OCI-LY1 (cell line): ENCODE data around the gene CD209.

Source experiments
- H2AFZ ChIP-seq: fragments of 200-600 bp; sonication (generic), shearing (Covaris generic); 2 replicates; pipeline ENCODE4 v1.6.0; 2014; ENCODE audit warnings: antibody characterized with exemption, mild to moderate bottlenecking, low read length
- H3F3A ChIP-seq: fragments of 200-600 bp; sonication (generic), shearing (Covaris generic); 2 replicates; pipeline ENCODE4 v1.6.0; 2014; ENCODE audit warnings: mild to moderate bottlenecking, antibody characterized with exemption, low read length, moderate library complexity; ENCODE audit not compliant: insufficient read depth
- H3K27ac ChIP-seq: fragments of 200-600 bp; sonication (generic); 2 replicates; pipeline ENCODE4 v1.5.1; 2014; ENCODE audit warnings: low read length, mixed run types, mild to moderate bottlenecking, low read depth; ENCODE audit not compliant: poor library complexity, severe bottlenecking
- H3K27me3 ChIP-seq: fragments of 200-600 bp; sonication (generic); 2 replicates; pipeline ENCODE4 v1.6.0; 2014; ENCODE audit warnings: antibody characterized with exemption, mild to moderate bottlenecking, low read length, moderate library complexity; ENCODE audit not compliant: insufficient read depth
- H3K36me3 ChIP-seq: fragments of 200-600 bp; sonication (generic); 2 replicates; pipeline ENCODE4 v1.6.1; 2014; ENCODE audit warnings: mild to moderate bottlenecking, antibody characterized with exemption, low read length, moderate library complexity, mixed read lengths; ENCODE audit not compliant: insufficient read depth
- H3K4me1 ChIP-seq: fragments of 200-600 bp; sonication (generic); 2 replicates; pipeline ENCODE4 v1.5.1; 2014; ENCODE audit warnings: mild to moderate bottlenecking, low read length, moderate library complexity; ENCODE audit not compliant: insufficient read depth, severe bottlenecking
- H3K4me2 ChIP-seq: fragments of 200-600 bp; sonication (generic), shearing (Covaris generic); 2 replicates; pipeline ENCODE4 v1.6.1; 2014; ENCODE audit warnings: low read length
- H3K4me3 ChIP-seq: fragments of 200-600 bp; sonication (generic); 2 replicates; pipeline ENCODE4 v1.5.1; 2014; ENCODE audit warnings: low read length, low read depth, mild to moderate bottlenecking, mixed read lengths; ENCODE audit not compliant: poor library complexity, severe bottlenecking
- H3K79me2 ChIP-seq: fragments of 200-600 bp; shearing (Covaris generic); 2 replicates; pipeline ENCODE4 v1.6.1; 2016; ENCODE audit warnings: mixed run types, low read length, mixed read lengths; ENCODE audit not compliant: insufficient read depth
- H3K9ac ChIP-seq: fragments of 200-600 bp; sonication (generic), shearing (Covaris generic); 2 replicates; pipeline ENCODE4 v1.6.1; 2014; ENCODE audit warnings: mild to moderate bottlenecking, low read length, mixed read lengths
- H3K9me2 ChIP-seq: fragments of 200-600 bp; sonication (generic), shearing (Covaris generic); 2 replicates; pipeline ENCODE4 v1.6.1; 2014; ENCODE audit warnings: low read depth, mild to moderate bottlenecking, low read length, mixed read lengths
- H3K9me3 ChIP-seq: fragments of 200-600 bp; shearing (Covaris generic); 2 replicates; pipeline ENCODE4 v1.6.1; 2014; ENCODE audit warnings: low read length, mixed read lengths
- H4K20me1 ChIP-seq: fragments of 200-600 bp; sonication (generic), shearing (Covaris generic); 2 replicates; pipeline ENCODE4 v1.6.0; 2016; ENCODE audit warnings: mild to moderate bottlenecking, low read length; ENCODE audit not compliant: insufficient read depth
- EZH2 ChIP-seq: fragments of 200-600 bp; sonication (generic), shearing (Covaris generic); IDR thresholded peaks from 2 replicates; pipeline ENCODE4 v1.8.0; 2017; ENCODE audit warnings: borderline replicate concordance, mixed run types, mild to moderate bottlenecking, antibody characterized with exemption, low read length, moderate library complexity, mixed read lengths
- TF ChIP-seq, protein P1 (sequence below): fragments of 200-600 bp; sonication (generic), shearing (Covaris generic); IDR thresholded peaks from 2 replicates; pipeline ENCODE4 v1.5.1; 2017; ENCODE audit warnings: mild to moderate bottlenecking, antibody characterized with exemption, low read length, moderate library complexity, mixed read lengths

CD209 gene

DNA sequence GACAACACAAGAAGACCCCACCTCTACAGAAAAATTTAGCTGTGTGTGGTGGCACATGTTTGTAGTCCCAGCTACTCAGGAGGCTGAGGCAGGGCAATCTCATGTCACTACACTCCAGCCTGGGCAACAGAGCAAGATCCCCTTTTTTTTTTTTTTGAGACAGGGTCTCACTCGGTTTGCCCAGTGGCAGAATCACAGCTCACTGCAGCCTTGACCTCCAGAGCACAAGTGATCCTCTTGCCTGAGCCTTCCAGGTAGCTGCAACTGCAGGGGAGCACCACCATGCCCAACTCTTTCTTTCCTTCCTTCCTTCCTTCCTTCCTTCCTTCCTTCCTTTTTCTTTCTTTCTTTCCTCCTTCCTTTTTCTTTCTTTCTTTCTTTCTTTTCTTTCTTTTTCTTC lies 11.2 kb downstream of the CD209 start:
- H3K4me2 ChIP-seq, result no peak overlapping the region
- no peaks in the 10 kb centered on the region for H3F3A ChIP-seq
- H3K4me1 ChIP-seq, result no peaks in the 10 kb centered on the region
- no peak overlapping the region for H2AFZ ChIP-seq
- H3K27me3 ChIP-seq, result 0 out of 2 replicates have a peak, but pooled peaks cover 8% of the 10 kb centered on the region
- H3K9me3 ChIP-seq, result no peaks in the 10 kb centered on the region
- H3K36me3 ChIP-seq, result no peaks in the 10 kb centered on the region
- TF ChIP-seq, protein P1, sequence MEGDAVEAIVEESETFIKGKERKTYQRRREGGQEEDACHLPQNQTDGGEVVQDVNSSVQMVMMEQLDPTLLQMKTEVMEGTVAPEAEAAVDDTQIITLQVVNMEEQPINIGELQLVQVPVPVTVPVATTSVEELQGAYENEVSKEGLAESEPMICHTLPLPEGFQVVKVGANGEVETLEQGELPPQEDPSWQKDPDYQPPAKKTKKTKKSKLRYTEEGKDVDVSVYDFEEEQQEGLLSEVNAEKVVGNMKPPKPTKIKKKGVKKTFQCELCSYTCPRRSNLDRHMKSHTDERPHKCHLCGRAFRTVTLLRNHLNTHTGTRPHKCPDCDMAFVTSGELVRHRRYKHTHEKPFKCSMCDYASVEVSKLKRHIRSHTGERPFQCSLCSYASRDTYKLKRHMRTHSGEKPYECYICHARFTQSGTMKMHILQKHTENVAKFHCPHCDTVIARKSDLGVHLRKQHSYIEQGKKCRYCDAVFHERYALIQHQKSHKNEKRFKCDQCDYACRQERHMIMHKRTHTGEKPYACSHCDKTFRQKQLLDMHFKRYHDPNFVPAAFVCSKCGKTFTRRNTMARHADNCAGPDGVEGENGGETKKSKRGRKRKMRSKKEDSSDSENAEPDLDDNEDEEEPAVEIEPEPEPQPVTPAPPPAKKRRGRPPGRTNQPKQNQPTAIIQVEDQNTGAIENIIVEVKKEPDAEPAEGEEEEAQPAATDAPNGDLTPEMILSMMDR, result no peak
- TF ChIP-seq EZH2, result no peak
- no peak overlapping the region for H3K9ac ChIP-seq
- H4K20me1 ChIP-seq, result no peaks in the 10 kb centered on the region
- H3K79me2 ChIP-seq, result no peaks in the 10 kb centered on the region
- H3K27ac ChIP-seq, result no peak overlapping the region
- H3K4me3 ChIP-seq, result no peak overlapping the region
- H3K9me2 ChIP-seq, result no peaks in the 10 kb centered on the region

DNA sequence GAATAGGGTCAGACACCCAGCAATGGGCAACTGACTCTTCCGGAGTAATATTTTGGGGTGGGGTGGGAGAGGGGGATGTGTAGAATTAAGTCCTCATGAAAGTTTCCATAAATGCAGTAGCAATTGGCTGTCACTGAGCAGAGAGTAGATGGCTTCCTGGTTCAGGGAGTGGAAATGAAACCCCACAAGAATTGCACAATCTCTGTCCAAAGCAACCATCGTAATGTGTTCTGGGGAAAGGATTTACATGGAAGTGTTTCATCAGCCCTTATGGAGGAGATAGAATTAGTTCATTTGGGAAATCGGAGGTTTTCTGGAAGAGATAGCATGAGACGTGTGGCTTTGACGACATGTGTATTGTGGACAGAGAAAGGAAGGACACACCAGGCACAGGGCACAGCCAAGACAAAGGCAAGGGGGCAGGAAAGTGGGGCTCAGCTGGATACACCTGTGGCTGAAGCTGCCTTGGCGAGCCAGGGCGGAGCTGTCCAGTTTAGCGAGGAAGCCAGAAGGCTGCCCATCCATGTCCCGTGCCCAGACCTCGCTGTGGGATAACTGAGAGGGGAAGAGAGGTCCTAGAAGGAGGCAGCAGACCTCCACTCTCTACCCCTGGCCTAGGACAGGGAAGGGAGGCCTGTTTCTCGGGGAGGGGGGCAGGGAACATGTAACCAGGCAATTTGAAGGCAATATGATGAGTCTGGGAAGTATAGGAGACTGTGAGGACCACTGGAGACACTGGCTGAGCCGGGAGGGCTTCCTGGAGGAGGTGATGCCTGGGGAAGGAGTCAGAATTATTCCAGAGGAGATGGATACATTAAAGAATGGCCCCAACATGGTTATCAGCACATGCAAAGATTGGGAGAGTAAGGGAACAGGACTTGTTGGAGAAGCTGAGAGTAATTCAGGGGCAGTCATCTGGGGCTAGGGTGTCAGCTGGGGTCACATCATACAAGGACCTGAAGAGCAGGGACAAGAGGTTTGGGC lies 12.8 kb downstream of the CD209 start:
- Histone ChIP-seq H3K9ac (no peak overlapping the region), H3K36me3 (no peaks in the 10 kb centered on the region), H3K4me2 (no peak overlapping the region), H3K9me3 (no peaks in the 10 kb centered on the region), H3K79me2 (no peaks in the 10 kb centered on the region), H4K20me1 (no peaks in the 10 kb centered on the region), H3K4me3 (no peak overlapping the region), H3K27ac (no peak overlapping the region), H3K9me2 (no peaks in the 10 kb centered on the region), H2AFZ (no peak overlapping the region), H3K27me3 (0 out of 2 replicates have a peak, but pooled peaks cover 3% of the 10 kb centered on the region), H3K4me1 (no peaks in the 10 kb centered on the region), H3F3A (no peaks in the 10 kb centered on the region)
- TF ChIP-seq EZH2, result no peak
- TF ChIP-seq, protein P1, result no peak

DNA sequence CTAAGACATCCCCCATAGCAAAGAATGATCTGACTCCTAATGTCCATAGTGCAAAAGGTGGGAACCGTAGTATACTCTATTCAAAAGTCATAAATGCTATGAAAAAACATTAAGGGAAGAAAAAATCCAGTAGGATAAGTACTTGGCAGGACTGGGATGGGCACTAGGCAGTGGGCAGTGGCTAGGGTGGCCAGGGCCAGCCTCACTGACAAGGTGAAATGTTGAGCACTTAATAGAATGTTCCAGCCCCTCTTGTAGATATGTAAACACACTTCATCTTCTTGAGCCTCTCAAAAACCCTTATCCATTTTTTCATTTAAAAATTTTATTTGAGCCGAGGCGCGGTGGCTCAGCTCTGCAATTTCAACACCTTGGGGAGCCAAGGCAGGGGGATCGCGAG lies 14.0 kb downstream of the CD209 start:
- no peak overlapping the region for H2AFZ ChIP-seq
- H3K27me3 ChIP-seq, result 0 out of 2 replicates have a peak, but pooled peaks cover 3% of the 10 kb centered on the region
- no peaks in the 10 kb centered on the region for H3K4me1 ChIP-seq
- H3K9ac ChIP-seq, result no peak overlapping the region
- no peak overlapping the region for H3K4me3 ChIP-seq
- no peaks in the 10 kb centered on the region for H4K20me1 ChIP-seq
- no peak overlapping the region for H3K4me2 ChIP-seq
- no peaks in the 10 kb centered on the region for H3K9me3 ChIP-seq
- H3K9me2 ChIP-seq, result no peaks in the 10 kb centered on the region
- TF ChIP-seq, protein P1, result no peak
- no peak for TF ChIP-seq EZH2
- H3K36me3 ChIP-seq, result no peaks in the 10 kb centered on the region
- H3K79me2 ChIP-seq, result no peaks in the 10 kb centered on the region
- H3F3A ChIP-seq, result no peaks in the 10 kb centered on the region
- no peak overlapping the region for H3K27ac ChIP-seq
